ENCODE measurements around the gene CEP170B. TPM values are rescaled to one million over a fixed set of nuclear protein-coding genes. Genes with fewer than 3 reads are reported as not detected.

CEP170B gene
- total and polyA plus RNA-seq, 2 of the 13 experiments (the other 11 are each of a cell fraction or from before 2014, with no cell fraction given) = 4.3 to 8.8 TPM

DNA sequence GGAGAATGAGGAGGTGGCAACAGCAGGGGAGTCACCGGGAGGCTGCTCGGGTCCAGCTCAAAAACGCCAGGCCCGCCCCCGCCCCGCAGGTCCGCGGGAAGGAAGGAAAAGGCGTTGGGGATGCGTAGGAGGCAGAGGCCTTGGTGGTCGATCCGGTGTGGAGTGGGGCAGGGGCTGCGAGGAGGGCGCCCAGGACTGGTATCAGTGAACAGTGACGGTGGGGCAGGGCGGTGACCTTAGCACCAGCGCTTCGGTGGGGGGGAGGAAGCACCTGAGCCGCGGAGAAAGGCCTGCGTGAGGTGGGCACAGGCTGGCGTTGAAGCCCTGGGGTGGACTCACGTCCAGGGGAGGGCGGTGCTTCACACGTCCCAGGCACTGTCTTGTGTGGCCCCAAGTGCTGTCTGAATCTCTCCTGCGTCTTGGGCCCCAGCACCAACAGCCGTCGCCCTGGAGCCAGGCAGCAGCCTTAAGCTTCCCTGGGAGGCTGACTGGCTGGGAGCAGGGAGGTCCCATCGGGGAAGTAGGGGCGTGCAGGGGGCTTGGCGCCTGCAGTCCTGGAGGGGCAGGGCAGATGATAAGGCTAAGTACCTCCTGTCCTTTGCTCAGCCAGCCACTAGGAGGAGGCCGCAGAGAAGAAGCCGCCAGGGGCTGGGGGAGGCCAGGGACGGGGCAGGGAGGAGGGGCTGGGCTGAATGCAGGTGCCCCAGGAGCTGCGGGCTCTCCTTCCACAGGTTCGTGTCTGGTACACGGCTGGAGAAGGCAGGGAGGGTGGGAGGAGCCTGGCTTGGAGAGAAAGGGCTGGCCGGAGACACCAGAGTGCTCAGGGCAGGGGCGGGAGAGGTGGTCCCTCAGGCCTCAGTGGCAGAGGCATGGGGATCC lies 37.7 kb upstream of the CEP170B start (continued):
- TF ChIP-seq MAZ (IDR thresholded peaks at IDR 0.05; ENCODE audit: borderline replicate concordance, low read depth, low read length) = no peak
- peak; percentile 59; the same call in 1 of the 2 replicates for TF ChIP-seq MAZ (CRISPR knock-in tag; IDR thresholded peaks at IDR 0.05; ENCODE audit: low read depth)
- no peak for TF ChIP-seq ZNF333 (CRISPR knock-in tag; IDR thresholded peaks at IDR 0.05; ENCODE audit: borderline replicate concordance)
- TF ChIP-seq ZNF776 (CRISPR knock-in tag; IDR thresholded peaks at IDR 0.05) = peak; percentile 47; the same call in 1 of the 2 replicates
- peak; percentile 27; the same call in 1 of the 2 replicates for TF ChIP-seq ZFY (CRISPR knock-in tag; IDR thresholded peaks at IDR 0.05)
- TF ChIP-seq, protein P1, sequence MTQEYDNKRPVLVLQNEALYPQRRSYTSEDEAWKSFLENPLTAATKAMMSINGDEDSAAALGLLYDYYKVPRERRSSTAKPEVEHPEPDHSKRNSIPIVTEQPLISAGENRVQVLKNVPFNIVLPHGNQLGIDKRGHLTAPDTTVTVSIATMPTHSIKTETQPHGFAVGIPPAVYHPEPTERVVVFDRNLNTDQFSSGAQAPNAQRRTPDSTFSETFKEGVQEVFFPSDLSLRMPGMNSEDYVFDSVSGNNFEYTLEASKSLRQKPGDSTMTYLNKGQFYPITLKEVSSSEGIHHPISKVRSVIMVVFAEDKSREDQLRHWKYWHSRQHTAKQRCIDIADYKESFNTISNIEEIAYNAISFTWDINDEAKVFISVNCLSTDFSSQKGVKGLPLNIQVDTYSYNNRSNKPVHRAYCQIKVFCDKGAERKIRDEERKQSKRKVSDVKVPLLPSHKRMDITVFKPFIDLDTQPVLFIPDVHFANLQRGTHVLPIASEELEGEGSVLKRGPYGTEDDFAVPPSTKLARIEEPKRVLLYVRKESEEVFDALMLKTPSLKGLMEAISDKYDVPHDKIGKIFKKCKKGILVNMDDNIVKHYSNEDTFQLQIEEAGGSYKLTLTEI (CRISPR knock-in tag; conservative IDR thresholded peaks at IDR 0.05) = no peak
- no peak for TF ChIP-seq TOPORS (CRISPR knock-in tag; IDR thresholded peaks at IDR 0.05)
- no peak for TF ChIP-seq IKZF4 (CRISPR knock-in tag; IDR thresholded peaks at IDR 0.05; ENCODE audit: borderline replicate concordance, low read depth, not compliant biosample characterization)
- no peak for TF ChIP-seq ZNF496 (CRISPR knock-in tag; IDR thresholded peaks at IDR 0.05; ENCODE audit: insufficient replicate concordance)
- TF ChIP-seq ZNF616 (CRISPR knock-in tag; IDR thresholded peaks at IDR 0.05; ENCODE audit: low read depth) = no peak
- TF ChIP-seq, protein P2, sequence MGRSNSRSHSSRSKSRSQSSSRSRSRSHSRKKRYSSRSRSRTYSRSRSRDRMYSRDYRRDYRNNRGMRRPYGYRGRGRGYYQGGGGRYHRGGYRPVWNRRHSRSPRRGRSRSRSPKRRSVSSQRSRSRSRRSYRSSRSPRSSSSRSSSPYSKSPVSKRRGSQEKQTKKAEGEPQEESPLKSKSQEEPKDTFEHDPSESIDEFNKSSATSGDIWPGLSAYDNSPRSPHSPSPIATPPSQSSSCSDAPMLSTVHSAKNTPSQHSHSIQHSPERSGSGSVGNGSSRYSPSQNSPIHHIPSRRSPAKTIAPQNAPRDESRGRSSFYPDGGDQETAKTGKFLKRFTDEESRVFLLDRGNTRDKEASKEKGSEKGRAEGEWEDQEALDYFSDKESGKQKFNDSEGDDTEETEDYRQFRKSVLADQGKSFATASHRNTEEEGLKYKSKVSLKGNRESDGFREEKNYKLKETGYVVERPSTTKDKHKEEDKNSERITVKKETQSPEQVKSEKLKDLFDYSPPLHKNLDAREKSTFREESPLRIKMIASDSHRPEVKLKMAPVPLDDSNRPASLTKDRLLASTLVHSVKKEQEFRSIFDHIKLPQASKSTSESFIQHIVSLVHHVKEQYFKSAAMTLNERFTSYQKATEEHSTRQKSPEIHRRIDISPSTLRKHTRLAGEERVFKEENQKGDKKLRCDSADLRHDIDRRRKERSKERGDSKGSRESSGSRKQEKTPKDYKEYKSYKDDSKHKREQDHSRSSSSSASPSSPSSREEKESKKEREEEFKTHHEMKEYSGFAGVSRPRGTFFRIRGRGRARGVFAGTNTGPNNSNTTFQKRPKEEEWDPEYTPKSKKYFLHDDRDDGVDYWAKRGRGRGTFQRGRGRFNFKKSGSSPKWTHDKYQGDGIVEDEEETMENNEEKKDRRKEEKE (IDR thresholded peaks at IDR 0.05) = no peak
- TF ChIP-seq TEAD2 (CRISPR knock-in tag; IDR thresholded peaks at IDR 0.05) = no peak
- TF ChIP-seq, protein P3, sequence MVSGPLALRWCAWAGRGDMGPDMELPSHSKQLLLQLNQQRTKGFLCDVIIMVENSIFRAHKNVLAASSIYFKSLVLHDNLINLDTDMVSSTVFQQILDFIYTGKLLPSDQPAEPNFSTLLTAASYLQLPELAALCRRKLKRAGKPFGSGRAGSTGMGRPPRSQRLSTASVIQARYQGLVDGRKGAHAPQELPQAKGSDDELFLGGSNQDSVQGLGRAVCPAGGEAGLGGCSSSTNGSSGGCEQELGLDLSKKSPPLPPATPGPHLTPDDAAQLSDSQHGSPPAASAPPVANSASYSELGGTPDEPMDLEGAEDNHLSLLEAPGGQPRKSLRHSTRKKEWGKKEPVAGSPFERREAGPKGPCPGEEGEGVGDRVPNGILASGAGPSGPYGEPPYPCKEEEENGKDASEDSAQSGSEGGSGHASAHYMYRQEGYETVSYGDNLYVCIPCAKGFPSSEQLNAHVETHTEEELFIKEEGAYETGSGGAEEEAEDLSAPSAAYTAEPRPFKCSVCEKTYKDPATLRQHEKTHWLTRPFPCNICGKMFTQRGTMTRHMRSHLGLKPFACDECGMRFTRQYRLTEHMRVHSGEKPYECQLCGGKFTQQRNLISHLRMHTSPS (CRISPR knock-in tag; IDR thresholded peaks at IDR 0.05; ENCODE audit: low read depth) = 0 out of 2 replicates have a peak, but pooled peaks have one; percentile 16
- TF ChIP-seq SMYD3 (CRISPR knock-in tag; IDR thresholded peaks at IDR 0.05) = no peak
- no peak for TF ChIP-seq NR2F1 (CRISPR knock-in tag; IDR thresholded peaks at IDR 0.05)
- TF ChIP-seq, protein P4, sequence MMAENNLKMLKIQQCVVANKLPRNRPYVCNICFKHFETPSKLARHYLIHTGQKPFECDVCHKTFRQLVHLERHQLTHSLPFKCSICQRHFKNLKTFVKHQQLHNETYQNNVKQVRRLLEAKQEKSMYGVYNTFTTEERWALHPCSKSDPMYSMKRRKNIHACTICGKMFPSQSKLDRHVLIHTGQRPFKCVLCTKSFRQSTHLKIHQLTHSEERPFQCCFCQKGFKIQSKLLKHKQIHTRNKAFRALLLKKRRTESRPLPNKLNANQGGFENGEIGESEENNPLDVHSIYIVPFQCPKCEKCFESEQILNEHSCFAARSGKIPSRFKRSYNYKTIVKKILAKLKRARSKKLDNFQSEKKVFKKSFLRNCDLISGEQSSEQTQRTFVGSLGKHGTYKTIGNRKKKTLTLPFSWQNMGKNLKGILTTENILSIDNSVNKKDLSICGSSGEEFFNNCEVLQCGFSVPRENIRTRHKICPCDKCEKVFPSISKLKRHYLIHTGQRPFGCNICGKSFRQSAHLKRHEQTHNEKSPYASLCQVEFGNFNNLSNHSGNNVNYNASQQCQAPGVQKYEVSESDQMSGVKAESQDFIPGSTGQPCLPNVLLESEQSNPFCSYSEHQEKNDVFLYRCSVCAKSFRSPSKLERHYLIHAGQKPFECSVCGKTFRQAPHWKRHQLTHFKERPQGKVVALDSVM (CRISPR knock-in tag; IDR thresholded peaks at IDR 0.05) = peak; percentile 27; the same call in 1 of the 2 replicates
- no peak for TF ChIP-seq ZNF773 (CRISPR knock-in tag; IDR thresholded peaks at IDR 0.05; ENCODE audit: borderline replicate concordance)
- no peak for TF ChIP-seq ZNF24 (IDR thresholded peaks at IDR 0.05)
- TF ChIP-seq ZNF17 (CRISPR knock-in tag; IDR thresholded peaks at IDR 0.05) = no peak
- TF ChIP-seq RXRB (CRISPR knock-in tag; IDR thresholded peaks at IDR 0.05; ENCODE audit: borderline replicate concordance) = 0 out of 2 replicates have a peak, but pooled peaks have one; percentile 8
